H9 (cell line): ENCODE measurements around the gene CDS2. TPM values are rescaled to one million over a fixed set of nuclear protein-coding genes. Genes with fewer than 3 reads are reported as not detected.

ENCODE experiments used
- DNase-seq: peaks from one replicate; pipeline ENCODE4 v3.0.0-alpha.2; 2017
- H2AFZ ChIP-seq: one replicate; pipeline ENCODE4 v1.6.1; 2013; ENCODE audit warnings: mild to moderate bottlenecking, low read length, control low read depth, moderate library complexity
- H2AK5ac ChIP-seq: 2 replicates; pipeline ENCODE4 v1.6.1; 2013; ENCODE audit warnings: low read length, control low read depth, mixed read lengths; ENCODE audit not compliant: insufficient read length
- H2BK120ac ChIP-seq: one replicate; pipeline ENCODE4 v1.6.1; 2013; ENCODE audit warnings: low read depth, mild to moderate bottlenecking, low read length, control low read depth, inconsistent platforms; ENCODE audit not compliant: poor library complexity, severe bottlenecking
- H2BK12ac ChIP-seq: 2 replicates; pipeline ENCODE4 v1.6.1; 2013; ENCODE audit warnings: low read length, control low read depth, mixed read lengths, low read depth; ENCODE audit not compliant: insufficient read length
- H2BK15ac ChIP-seq: 2 replicates; pipeline ENCODE4 v1.6.1; 2013; ENCODE audit warnings: low read depth, low read length, control low read depth
- H2BK20ac ChIP-seq: one replicate; pipeline ENCODE4 v1.6.1; 2013; ENCODE audit warnings: low read depth, mild to moderate bottlenecking, low read length, control low read depth, inconsistent platforms; ENCODE audit not compliant: poor library complexity, severe bottlenecking
- H2BK5ac ChIP-seq: 2 replicates; pipeline ENCODE4 v1.6.1; 2013; ENCODE audit warnings: low read length, control low read depth, mixed read lengths; ENCODE audit not compliant: insufficient read length
- H3K14ac ChIP-seq: 2 replicates; pipeline ENCODE4 v1.6.1; 2013; ENCODE audit warnings: low read length, control low read depth; ENCODE audit not compliant: insufficient read depth
- H3K18ac ChIP-seq: 2 replicates; pipeline ENCODE4 v1.6.1; 2013; ENCODE audit warnings: low read depth, mild to moderate bottlenecking, mixed read lengths, low read length, control low read depth; ENCODE audit not compliant: insufficient read length
- H3K23ac ChIP-seq: 2 replicates; pipeline ENCODE4 v1.6.1; 2013; ENCODE audit warnings: low read length, control low read depth, mixed read lengths, low read depth; ENCODE audit not compliant: insufficient read length
- H3K23me2 ChIP-seq: 2 replicates; pipeline ENCODE4 v1.6.1; 2013; ENCODE audit warnings: low read depth, mild to moderate bottlenecking, mixed read lengths, low read length, control low read depth; ENCODE audit not compliant: insufficient read length, poor library complexity, severe bottlenecking
- H3K27ac ChIP-seq: 2 replicates; pipeline ENCODE4 v1.5.1; 2013; ENCODE audit warnings: low read length, control low read depth, mixed read lengths, low read depth; ENCODE audit not compliant: insufficient read length
- H3K27me3 ChIP-seq: 2 replicates; pipeline ENCODE4 v1.6.1; 2013; ENCODE audit warnings: low read length, control low read depth, inconsistent platforms; ENCODE audit not compliant: insufficient read depth
- H3K4ac ChIP-seq: 2 replicates; pipeline ENCODE4 v1.6.1; 2013; ENCODE audit warnings: low read depth, mild to moderate bottlenecking, control low read depth, inconsistent platforms, low read length, moderate library complexity
- H3K4me1 ChIP-seq: 2 replicates; pipeline ENCODE4 v1.6.1; 2013; ENCODE audit warnings: low read length, control low read depth, inconsistent platforms; ENCODE audit not compliant: insufficient read depth
- H3K4me2 ChIP-seq: 2 replicates; pipeline ENCODE4 v1.6.1; 2013; ENCODE audit warnings: low read length, control low read depth, mixed read lengths; ENCODE audit not compliant: insufficient read length, insufficient read depth
- H3K56ac ChIP-seq: 2 replicates; pipeline ENCODE4 v1.6.1; 2013; ENCODE audit warnings: low read depth, mild to moderate bottlenecking, mixed read lengths, low read length, control low read depth; ENCODE audit not compliant: insufficient read length
- H3K79me1 ChIP-seq: 2 replicates; pipeline ENCODE4 v1.6.1; 2013; ENCODE audit warnings: low read depth, mild to moderate bottlenecking, moderate library complexity, low read length, control low read depth, inconsistent platforms; ENCODE audit not compliant: insufficient read depth, poor library complexity, severe bottlenecking
- H3K79me2 ChIP-seq: 2 replicates; pipeline ENCODE4 v1.6.1; 2013; ENCODE audit warnings: low read length, control low read depth, inconsistent platforms; ENCODE audit not compliant: insufficient read depth
- H3K9ac ChIP-seq: 2 replicates; pipeline ENCODE4 v1.6.1; 2013; ENCODE audit warnings: low read length, control low read depth, mixed read lengths; ENCODE audit not compliant: insufficient read length; ENCODE audit errors: extremely low read depth
- H3K9me3 ChIP-seq: one replicate; pipeline ENCODE4 v1.6.1; 2013; ENCODE audit warnings: low read depth, low read length, inconsistent platforms; ENCODE audit not compliant: control insufficient read depth
- H3T11ph ChIP-seq: one replicate; pipeline ENCODE4 v1.6.1; 2013; ENCODE audit warnings: mild to moderate bottlenecking, low read length, control low read depth, inconsistent platforms
- H4K20me1 ChIP-seq: one replicate; pipeline ENCODE4 v1.6.1; 2013; ENCODE audit not compliant: control insufficient read depth, insufficient read length, insufficient read depth
- H4K5ac ChIP-seq: 2 replicates; pipeline ENCODE4 v1.6.1; 2013; ENCODE audit warnings: low read depth, mild to moderate bottlenecking, mixed read lengths, low read length, control low read depth; ENCODE audit not compliant: insufficient read length
- H4K8ac ChIP-seq: replicated peaks from 2 replicates; pipeline ENCODE4 v1.6.1; 2013; ENCODE audit warnings: low read length, control low read depth, mixed read lengths, low read depth; ENCODE audit not compliant: insufficient read length
- H4K91ac ChIP-seq: 2 replicates; pipeline ENCODE4 v1.6.1; 2013; ENCODE audit warnings: low read depth, mild to moderate bottlenecking, moderate library complexity, mixed read lengths, low read length, control low read depth; ENCODE audit not compliant: insufficient read length
- H3K27ac Mint-ChIP-seq, 3 experiments: 2 replicates in 2 of 3; 3 replicates in 1 of 3; pipeline ENCODE4 v1.8.0; 2020 to 2021; ENCODE audit warnings: mixed read lengths in 3 of 3, mild to moderate bottlenecking in 1 of 3, moderate library complexity in 1 of 3
- H3K27me3 Mint-ChIP-seq: 2 replicates; pipeline ENCODE4 v1.8.0; 2021; ENCODE audit warnings: low read depth, mild to moderate bottlenecking, moderate library complexity, mixed read lengths
- H3K36me3 Mint-ChIP-seq, 3 experiments: 2 replicates in 2 of 3; 3 replicates in 1 of 3; pipeline ENCODE4 v1.8.0; 2020 to 2021; ENCODE audit warnings: low read depth in 3 of 3, mixed read lengths in 3 of 3; ENCODE audit not compliant: insufficient read depth in 1 of 3
- H3K4me1 Mint-ChIP-seq, 2 experiments: 2 replicates each; pipeline ENCODE4 v1.8.0; 2020; ENCODE audit warnings: mixed read lengths in 2 of 2
- H3K4me3 Mint-ChIP-seq, 2 experiments: 2 replicates in 1 of 2; 3 replicates in 1 of 2; pipeline ENCODE4 v1.8.0; 2020 to 2021; ENCODE audit warnings: mild to moderate bottlenecking in 2 of 2, mixed read lengths in 2 of 2, moderate library complexity in 1 of 2
- H3K9me3 Mint-ChIP-seq, 2 experiments: 2 replicates in 1 of 2; 3 replicates in 1 of 2; pipeline ENCODE4 v1.8.0; 2020; ENCODE audit warnings: mild to moderate bottlenecking in 2 of 2, mixed read lengths in 2 of 2, moderate library complexity in 1 of 2
- CTCF ChIP-seq: fragments of 200-600 bp; sonication (generic); conservative IDR thresholded peaks from 3 replicates; pipeline ENCODE4 v1.8.0; 2021; ENCODE audit warnings: antibody characterized with exemption, mild to moderate bottlenecking
- total RNA-seq: library from RNA; stranded (reverse); gene quantifications from 2 replicates; pipeline ENCODE4 v1.2.1, GENCODE V29; 2021

Gene CDS2
- total RNA-seq, 1 experiment from 2014 or later = 63.2 TPM

- Histone ChIP-seq H4K8ac (no peak overlapping the region), H3K4ac (no peak overlapping the region)
Observed at GRCh38 chr20:5207138-5207537, 80.3 kb downstream of the CDS2 start.

More at GRCh38 chr20:5207138-5207537, 80.3 kb downstream of the CDS2 start:
- Mint-ChIP-seq H3K4me3 (no peak overlapping the region), H3K4me1 (peaks cover 0 to 6% of the 10 kb centered on the region in 2 experiments; a peak in 1 of 4 replicates), H3K27ac (no peak overlapping the region), H3K27me3 (no peaks in the 10 kb centered on the region), H3K9me3 (no peaks in the 10 kb centered on the region), H3K36me3 (no peaks in the 10 kb centered on the region)
- no peaks in the 10 kb centered on the region for H4K20me1 ChIP-seq
- H3K18ac ChIP-seq = no peak overlapping the region
- no peak overlapping the region for H3T11ph ChIP-seq
- H3K9me3 ChIP-seq = no peaks in the 10 kb centered on the region
- H3K4me2 ChIP-seq = no peak overlapping the region
- no peak overlapping the region for H3K27ac ChIP-seq
- no peak overlapping the region for H2BK12ac ChIP-seq
- no peaks in the 10 kb centered on the region for H3K27me3 ChIP-seq
- H3K56ac ChIP-seq = no peak overlapping the region
- H3K23me2 ChIP-seq = no peaks in the 10 kb centered on the region
- H3K14ac ChIP-seq = no peak overlapping the region
- H4K91ac ChIP-seq = no peak overlapping the region
- no peak for TF ChIP-seq CTCF
- H2BK20ac ChIP-seq = no peak overlapping the region
- DNase-seq = no peak
- H3K9ac ChIP-seq = no peak overlapping the region
- no peak overlapping the region for H2AFZ ChIP-seq
- H2BK120ac ChIP-seq = no peak overlapping the region
- no peak overlapping the region for H2AK5ac ChIP-seq
- no peak overlapping the region for H3K23ac ChIP-seq
- no peak overlapping the region for H2BK15ac ChIP-seq
- no peak overlapping the region for H4K5ac ChIP-seq
- H2BK5ac ChIP-seq = no peak overlapping the region
- H3K79me2 ChIP-seq = no peaks in the 10 kb centered on the region
- H3K79me1 ChIP-seq = no peaks in the 10 kb centered on the region
- no peaks in the 10 kb centered on the region for H3K4me1 ChIP-seq
